ENCODE measurements around the gene TP53I11. TPM values are rescaled to one million over a fixed set of nuclear protein-coding genes. Genes with fewer than 3 reads are reported as not detected.

TP53I11 gene
- total RNA-seq, 1 experiment from 2014 or later, result 42.4 TPM

GRCh38 chr11:44946263-44946662 lies 4.4 kb downstream of the TP53I11 start:
- H3K27me3 Mint-ChIP-seq (ENCODE audit: low read depth), result no peaks in the 10 kb centered on the region
- no peak overlapping the region for H3K4me3 Mint-ChIP-seq
- no peaks in the 10 kb centered on the region for H3K36me3 Mint-ChIP-seq
- H3K9me3 Mint-ChIP-seq, result no peaks in the 10 kb centered on the region
- ChIA-PET POLR2A (no interaction called here), CTCF (interaction anchor here (1.0 to 6.5 kb wide), 15 partner anchors 9 to 306 kb away, joined by 3 to 70 read pairs (median 5); no protein-coding TSS in a partner anchor)
- peaks cover 60% of the 10 kb centered on the region for H3K4me1 Mint-ChIP-seq
- H3K27ac Mint-ChIP-seq, result no peak overlapping the region
- TF ChIP-seq ZNF425 (CRISPR knock-in tag; conservative IDR thresholded peaks at IDR 0.05) (no peak), NR3C1 (CRISPR knock-in tag; conservative IDR thresholded peaks at IDR 0.05; ENCODE audit: low read depth) (no peak)
- no peak for DNase-seq (ENCODE audit: low spot score)
- no peak for ATAC-seq

- H3K27me3 Mint-ChIP-seq (ENCODE audit: low read depth), result no peaks in the 10 kb centered on the region
- ATAC-seq, result no peak
- no peak overlapping the region for H3K27ac Mint-ChIP-seq
- peaks cover 4% of the 10 kb centered on the region for H3K36me3 Mint-ChIP-seq
- DNase-seq (ENCODE audit: low spot score), result no peak
- H3K4me3 Mint-ChIP-seq, result no peak overlapping the region
- TF ChIP-seq ATF1 (CRISPR knock-in tag; IDR thresholded peaks at IDR 0.05) (no peak), OVOL2 (CRISPR knock-in tag; IDR thresholded peaks at IDR 0.05; ENCODE audit: borderline replicate concordance) (no peak), IRF1 (CRISPR knock-in tag; IDR thresholded peaks at IDR 0.05) (no peak), CDX4 (CRISPR knock-in tag; IDR thresholded peaks at IDR 0.05; ENCODE audit: borderline replicate concordance) (no peak)
- H3K4me1 Mint-ChIP-seq, result peaks cover 57% of the 10 kb centered on the region
- peaks cover 4% of the 10 kb centered on the region for H3K9me3 Mint-ChIP-seq
- POLR2A ChIA-PET, result interaction anchor here (1.4 kb wide), 1 partner anchor 15 kb away, joined by 3 read pairs; no protein-coding TSS in a partner anchor
- CTCF ChIA-PET, result interaction anchor here (0.7 to 6.5 kb wide), 17 partner anchors 9 to 306 kb away, joined by 3 to 70 read pairs (median 6); no protein-coding TSS in a partner anchor
Observed at GRCh38 chr11:44945666-44946065, 5.0 kb downstream of the TP53I11 start.

- peaks cover 5% of the 10 kb centered on the region for H3K36me3 Mint-ChIP-seq
- peak overlapping the region; percentile 71; the same call in 1 of the 2 replicates for H3K27ac Mint-ChIP-seq
- no peak for TF ChIP-seq PRDM15 (CRISPR knock-in tag; IDR thresholded peaks at IDR 0.05)
- TF ChIP-seq USF1 (CRISPR knock-in tag; IDR thresholded peaks at IDR 0.05), result no peak
- no peak for TF ChIP-seq FOXK1 (CRISPR knock-in tag; IDR thresholded peaks at IDR 0.05)
- 0 out of 2 replicates have a peak, but pooled peaks have one; percentile 43 for TF ChIP-seq KAT7 (CRISPR knock-in tag; IDR thresholded peaks at IDR 0.05; ENCODE audit: borderline replicate concordance)
- TF ChIP-seq ESRRA (CRISPR knock-in tag; IDR thresholded peaks at IDR 0.05; ENCODE audit: borderline replicate concordance), result no peak
- H3K9me3 Mint-ChIP-seq, result peaks cover 4% of the 10 kb centered on the region
- no peak for DNase-seq (ENCODE audit: low spot score)
- ChIA-PET POLR2A (interaction anchor here (0.6 to 1.4 kb wide), 2 partner anchors 14 to 16 kb away, joined by 3 read pairs; no protein-coding TSS in a partner anchor), CTCF (interaction anchor here (1.1 to 6.5 kb wide), 16 partner anchors 8 to 307 kb away, joined by 3 to 70 read pairs (median 8); no protein-coding TSS in a partner anchor)
- ATAC-seq, result peak; percentile 7; the same call in 1 of the 2 replicates
- H3K27me3 Mint-ChIP-seq (ENCODE audit: low read depth), result no peaks in the 10 kb centered on the region
- H3K4me3 Mint-ChIP-seq, result no peak overlapping the region
- peaks cover 57% of the 10 kb centered on the region for H3K4me1 Mint-ChIP-seq
Observed at GRCh38 chr11:44944853-44945235, 5.8 kb downstream of the TP53I11 start.
